ENCODE results near the gene PPP1R16B.

The PPP1R16B gene

GRCh38 chr20:38828514-38829295 is 23.2 kb downstream of the PPP1R16B start:
- peak overlapping the region; percentile 92 for H3K27ac ChIP-seq (ENCODE audit: low read length)
- peaks cover 100% of the 10 kb centered on the region for H3K79me2 ChIP-seq (ENCODE audit: low read length)
- H3K4me3 ChIP-seq (ENCODE audit: low read length), result no peak overlapping the region
- no peak overlapping the region for H3K9ac ChIP-seq (ENCODE audit: low read length)
- H3K36me3 ChIP-seq (replicated peaks; ENCODE audit: low read depth, low read length), result peaks cover 86% of the 10 kb centered on the region
- H3K4me1 ChIP-seq (ENCODE audit: low read length), result peaks cover 98% of the 10 kb centered on the region
- H3K4me2 ChIP-seq (ENCODE audit: low read length), result no peak overlapping the region
- TF ChIP-seq EZH2phosphoT487 (IDR thresholded peaks at IDR 0.05; ENCODE audit: low read depth) (no peak), CTCF (IDR thresholded peaks at IDR 0.05; ENCODE audit: low read depth, low read length) (no peak)
- H2AFZ ChIP-seq (ENCODE audit: low read depth, low read length), result no peak overlapping the region
- no peaks in the 10 kb centered on the region for H3K27me3 ChIP-seq (ENCODE audit: low read depth, low read length)
- H4K20me1 ChIP-seq (ENCODE audit: insufficient read depth, low read length), result peaks cover 96% of the 10 kb centered on the region
- H3K9me3 ChIP-seq (ENCODE audit: insufficient read depth, low read length), result no peaks in the 10 kb centered on the region

- Histone ChIP-seq H3K4me1 (ENCODE audit: low read length) (peaks cover 98% of the 10 kb centered on the region), H3K4me2 (ENCODE audit: low read length) (no peak overlapping the region), H3K27ac (ENCODE audit: low read length) (peak overlapping the region; percentile 92), H3K27me3 (ENCODE audit: low read depth, low read length) (no peaks in the 10 kb centered on the region), H3K36me3 (replicated peaks; ENCODE audit: low read depth, low read length) (peaks cover 79% of the 10 kb centered on the region), H3K9ac (ENCODE audit: low read length) (no peak overlapping the region), H3K9me3 (ENCODE audit: insufficient read depth, low read length) (no peaks in the 10 kb centered on the region), H3K79me2 (ENCODE audit: low read length) (peaks cover 100% of the 10 kb centered on the region), H4K20me1 (ENCODE audit: insufficient read depth, low read length) (peaks cover 96% of the 10 kb centered on the region), H3K4me3 (ENCODE audit: low read length) (no peak overlapping the region), H2AFZ (ENCODE audit: low read depth, low read length) (no peak overlapping the region)
- TF ChIP-seq CTCF (IDR thresholded peaks at IDR 0.05; ENCODE audit: low read depth, low read length) (no peak), EZH2phosphoT487 (IDR thresholded peaks at IDR 0.05; ENCODE audit: low read depth) (no peak)
These were observed 23.9 kb downstream of the PPP1R16B start for GRCh38 chr20:38829296-38829875.

GRCh38 chr20:38830356-38830755 is 24.9 kb downstream of the PPP1R16B start:
- peaks cover 99% of the 10 kb centered on the region for H3K79me2 ChIP-seq (ENCODE audit: low read length)
- no peak overlapping the region for H2AFZ ChIP-seq (ENCODE audit: low read depth, low read length)
- no peak overlapping the region for H3K4me2 ChIP-seq (ENCODE audit: low read length)
- H4K20me1 ChIP-seq (ENCODE audit: insufficient read depth, low read length), result peaks cover 91% of the 10 kb centered on the region
- no peak for TF ChIP-seq CTCF (IDR thresholded peaks at IDR 0.05; ENCODE audit: low read depth, low read length)
- no peak for TF ChIP-seq EZH2phosphoT487 (IDR thresholded peaks at IDR 0.05; ENCODE audit: low read depth)
- H3K9me3 ChIP-seq (ENCODE audit: insufficient read depth, low read length), result no peaks in the 10 kb centered on the region
- no peak overlapping the region for H3K4me3 ChIP-seq (ENCODE audit: low read length)
- no peak overlapping the region for H3K9ac ChIP-seq (ENCODE audit: low read length)
- no peaks in the 10 kb centered on the region for H3K27me3 ChIP-seq (ENCODE audit: low read depth, low read length)
- H3K27ac ChIP-seq (ENCODE audit: low read length), result peak overlapping the region; percentile 92
- peaks cover 72% of the 10 kb centered on the region for H3K36me3 ChIP-seq (replicated peaks; ENCODE audit: low read depth, low read length)
- H3K4me1 ChIP-seq (ENCODE audit: low read length), result peaks cover 97% of the 10 kb centered on the region

- Histone ChIP-seq H3K9me3 (ENCODE audit: insufficient read depth, low read length) (no peaks in the 10 kb centered on the region), H4K20me1 (ENCODE audit: insufficient read depth, low read length) (peaks cover 83% of the 10 kb centered on the region), H3K27ac (ENCODE audit: low read length) (peak overlapping the region; percentile 92), H3K27me3 (ENCODE audit: low read depth, low read length) (no peaks in the 10 kb centered on the region), H2AFZ (ENCODE audit: low read depth, low read length) (no peak overlapping the region), H3K9ac (ENCODE audit: low read length) (no peak overlapping the region), H3K4me2 (ENCODE audit: low read length) (no peak overlapping the region), H3K79me2 (ENCODE audit: low read length) (peaks cover 99% of the 10 kb centered on the region), H3K4me1 (ENCODE audit: low read length) (peaks cover 97% of the 10 kb centered on the region), H3K36me3 (replicated peaks; ENCODE audit: low read depth, low read length) (peaks cover 71% of the 10 kb centered on the region), H3K4me3 (ENCODE audit: low read length) (no peak overlapping the region)
- no peak for TF ChIP-seq CTCF (IDR thresholded peaks at IDR 0.05; ENCODE audit: low read depth, low read length)
- TF ChIP-seq EZH2phosphoT487 (IDR thresholded peaks at IDR 0.05; ENCODE audit: low read depth), result no peak
These were observed 25.7 kb downstream of the PPP1R16B start for GRCh38 chr20:38831049-38831691.
